SU-DHL-6 (cell line): ENCODE data around the gene WNT8A.

Source experiments
- H2AFZ ChIP-seq: fragments of 200-600 bp; sonication (generic); 2 replicates; pipeline ENCODE4 v1.6.1; 2014; ENCODE audit warnings: low read depth, mild to moderate bottlenecking, moderate library complexity, mixed read lengths, antibody characterized with exemption, low read length; ENCODE audit not compliant: severe bottlenecking
- H3F3A ChIP-seq: fragments of 200-600 bp; shearing (Covaris generic); 2 replicates; pipeline ENCODE4 v1.6.0; 2016; ENCODE audit warnings: antibody characterized with exemption, mild to moderate bottlenecking; ENCODE audit not compliant: insufficient read depth
- H3K27ac ChIP-seq: fragments of 200-600 bp; sonication (generic); 2 replicates; pipeline ENCODE4 v1.5.1; 2016; ENCODE audit warnings: low read depth, mild to moderate bottlenecking, low read length, moderate library complexity, mixed read lengths
- H3K27me3 ChIP-seq: fragments of 200-600 bp; sonication (generic), shearing (Covaris generic); 2 replicates; pipeline ENCODE4 v1.6.0; 2014; ENCODE audit warnings: mild to moderate bottlenecking, low read length
- H3K36me3 ChIP-seq: fragments of 200-600 bp; sonication (generic); 2 replicates; pipeline ENCODE4 v1.6.1; 2014; ENCODE audit warnings: mild to moderate bottlenecking, low read length, mixed read lengths
- H3K4me2 ChIP-seq: fragments of 300-600, 200-600 bp; shearing (Covaris generic), sonication (generic); 2 replicates; pipeline ENCODE4 v1.6.0; 2014; ENCODE audit warnings: low read length, low read depth, mild to moderate bottlenecking; ENCODE audit not compliant: poor library complexity, severe bottlenecking
- H3K4me3 ChIP-seq: fragments of 200-600 bp; sonication (generic); 2 replicates; pipeline ENCODE4 v1.5.1; 2014; ENCODE audit warnings: antibody characterized with exemption, low read length, mild to moderate bottlenecking, mixed read lengths; ENCODE audit not compliant: insufficient read depth, poor library complexity, severe bottlenecking
- H3K79me2 ChIP-seq: fragments of 200-600 bp; sonication (generic); 2 replicates; pipeline ENCODE4 v1.6.1; 2014; ENCODE audit warnings: mild to moderate bottlenecking, low read length, moderate library complexity; ENCODE audit not compliant: insufficient read depth
- H3K9ac ChIP-seq: fragments of 200-600 bp; sonication (generic); 2 replicates; pipeline ENCODE4 v1.7.0; 2014; ENCODE audit warnings: mild to moderate bottlenecking, low read length
- H3K9me2 ChIP-seq: fragments of 200-600 bp; sonication (generic); replicated peaks from 2 replicates; pipeline ENCODE4 v1.6.1; 2014; ENCODE audit warnings: low read length; ENCODE audit not compliant: insufficient read depth
- H3K9me3 ChIP-seq: fragments of 200-600 bp; sonication (generic); 2 replicates; pipeline ENCODE4 v1.6.1; 2014; ENCODE audit warnings: low read length, mixed read lengths; ENCODE audit not compliant: insufficient read depth
- H4K20me1 ChIP-seq: fragments of 200-600 bp; sonication (generic); 2 replicates; pipeline ENCODE4 v1.6.1; 2014; ENCODE audit warnings: low read depth, mild to moderate bottlenecking, antibody characterized with exemption, low read length, moderate library complexity, mixed read lengths
- CTCF ChIP-seq: fragments of 200-600 bp; sonication (generic); IDR thresholded peaks from one replicate; pipeline ENCODE4 v1.5.1; 2017; ENCODE audit warnings: antibody characterized with exemption, mild to moderate bottlenecking, low read length, moderate library complexity; ENCODE audit not compliant: insufficient read depth, poor library complexity, severe bottlenecking
- EZH2phosphoT487 ChIP-seq: fragments of 200-600 bp; sonication (generic), shearing (Covaris generic); conservative IDR thresholded peaks from 2 replicates; pipeline ENCODE4 v1.6.1; 2018; ENCODE audit warnings: mild to moderate bottlenecking, antibody characterized with exemption, low read length, moderate library complexity, mixed read lengths

The WNT8A gene

GRCh38 chr5:138091685-138092084, 7.9 kb downstream of the WNT8A start:
- Histone ChIP-seq H3K79me2 (no peaks in the 10 kb centered on the region), H3K36me3 (no peaks in the 10 kb centered on the region), H3K4me2 (no peak overlapping the region), H3K4me3 (no peak overlapping the region), H3K27ac (no peak overlapping the region), H3K9me2 (no peaks in the 10 kb centered on the region), H3K27me3 (no peaks in the 10 kb centered on the region), H4K20me1 (no peaks in the 10 kb centered on the region), H2AFZ (no peak overlapping the region), H3K9ac (no peak overlapping the region), H3K9me3 (no peaks in the 10 kb centered on the region), H3F3A (no peaks in the 10 kb centered on the region)
- no peak for TF ChIP-seq EZH2phosphoT487
- TF ChIP-seq CTCF = no peak

- Histone ChIP-seq H3K79me2 (no peaks in the 10 kb centered on the region), H4K20me1 (no peaks in the 10 kb centered on the region), H3K9ac (no peak overlapping the region), H3K9me3 (no peaks in the 10 kb centered on the region), H2AFZ (no peak overlapping the region), H3K4me2 (no peak overlapping the region), H3K27ac (no peak overlapping the region), H3K27me3 (no peaks in the 10 kb centered on the region), H3F3A (no peaks in the 10 kb centered on the region), H3K4me3 (no peak overlapping the region), H3K36me3 (no peaks in the 10 kb centered on the region), H3K9me2 (no peaks in the 10 kb centered on the region)
- no peak for TF ChIP-seq EZH2phosphoT487
- TF ChIP-seq CTCF = no peak
Measured at GRCh38 chr5:138092301-138092700, 8.5 kb downstream of the WNT8A start.

- H3F3A ChIP-seq = no peaks in the 10 kb centered on the region
- TF ChIP-seq EZH2phosphoT487 (no peak), CTCF (no peak)
- no peaks in the 10 kb centered on the region for H3K9me3 ChIP-seq
- H3K4me2 ChIP-seq = no peak overlapping the region
- no peak overlapping the region for H3K9ac ChIP-seq
- no peak overlapping the region for H2AFZ ChIP-seq
- H3K4me3 ChIP-seq = no peak overlapping the region
- H3K79me2 ChIP-seq = no peaks in the 10 kb centered on the region
- H3K27ac ChIP-seq = no peak overlapping the region
- H3K9me2 ChIP-seq = no peaks in the 10 kb centered on the region
- no peaks in the 10 kb centered on the region for H3K36me3 ChIP-seq
- no peaks in the 10 kb centered on the region for H3K27me3 ChIP-seq
- no peaks in the 10 kb centered on the region for H4K20me1 ChIP-seq
Measured at GRCh38 chr5:138093036-138093435, 9.2 kb downstream of the WNT8A start.
